B cell (primary cell): Measurements from ENCODE around the gene LMF2. TPM values are rescaled to one million over a fixed set of nuclear protein-coding genes. Genes with fewer than 3 reads are reported as not detected.
A peak's percentile ranks its signal among the peaks of the same experiment; 100 is the strongest.

ENCODE experiments used
- ATAC-seq: fragments of 200-7000 bp; cut with Tn5 transposase; one replicate; pipeline ENCODE4 v1.10.0; 2021; ENCODE audit warnings: low read depth, mild to moderate bottlenecking, moderate number of reproducible peaks, moderate library complexity
- CTCF ChIA-PET: fragments of 350-600 bp; sonication (Branson Sonifier 250); formaldehyde crosslinking; loops from one replicate; lab custom pipeline; 2021; ENCODE audit warnings: antibody characterized with exemption, inconsistent platforms; lab: Charles Lee
- POLR2A ChIA-PET: fragments of 350-600 bp; sonication (Branson Sonifier 250); formaldehyde crosslinking; loops from one replicate; lab custom pipeline; 2021; ENCODE audit warnings: antibody characterized with exemption; lab: Charles Lee
- DNase-seq: peaks from one replicate; pipeline ENCODE4 v3.0.0; 2013
- H2AFZ ChIP-seq: 2 replicates; pipeline ENCODE4 v1.6.1; 2012; ENCODE audit warnings: mild to moderate bottlenecking, low read depth, low read length; ENCODE audit not compliant: insufficient read depth, poor library complexity, severe bottlenecking
- H3K27ac ChIP-seq, 2 donors: 1 replicate in 1 of 2; 2 replicates in 1 of 2; pipeline ENCODE4 v1.5.1; 2012 to 2013; ENCODE audit warnings: low read length in 2 of 2, mild to moderate bottlenecking in 2 of 2, moderate library complexity in 1 of 2
- H3K27me3 ChIP-seq, 4 experiments: fragments of 200-600 bp in 1 of 4; sonication (generic) in 1 of 4; replicated peaks in 1 of 4; 1 replicate in 2 of 4; 2 replicates in 2 of 4; pipeline versions ENCODE4 v1.6.1 to v1.7.0; 2013 to 2016; ENCODE audit warnings: low read length in 3 of 4, mild to moderate bottlenecking in 2 of 4, mixed read lengths in 1 of 4, moderate library complexity in 1 of 4; ENCODE audit not compliant: insufficient read depth in 4 of 4, control insufficient read depth in 3 of 4; ENCODE audit errors: control extremely low read depth in 1 of 4
- H3K36me3 ChIP-seq, 2 experiments: replicated peaks in 1 of 2; 1 replicate in 1 of 2; 2 replicates in 1 of 2; pipeline versions ENCODE4 v1.6.1 to v1.7.1; 2013; ENCODE audit warnings: low read length in 1 of 2; ENCODE audit not compliant: insufficient read depth in 2 of 2, control insufficient read depth in 1 of 2; ENCODE audit errors: control extremely low read depth in 1 of 2, extremely low read depth in 1 of 2
- H3K4me1 ChIP-seq, 2 donors: fragments of 200-600 bp in 1 of 2; sonication (generic) in 1 of 2; 1 replicate in 1 of 2; 2 replicates in 1 of 2; pipeline versions ENCODE4 v1.5.1 to v1.6.1; 2013 to 2017; ENCODE audit warnings: low read length in 2 of 2; ENCODE audit not compliant: control insufficient read depth in 2 of 2, insufficient read depth in 2 of 2
- H3K4me2 ChIP-seq: replicated peaks from 2 replicates; pipeline ENCODE3; 2012; ENCODE audit warnings: mild to moderate bottlenecking, low read depth, low read length; ENCODE audit not compliant: poor library complexity, severe bottlenecking
- H3K4me3 ChIP-seq, 5 experiments: fragments of 200-600 bp in 1 of 5; sonication (generic) in 1 of 5; 1 replicate in 3 of 5; 2 replicates in 2 of 5; pipeline versions ENCODE4 v1.5.1 to v1.7.0; 2011 to 2016; ENCODE audit warnings: low read length in 4 of 5, mild to moderate bottlenecking in 4 of 5, low read depth in 2 of 5, control low read depth in 1 of 5, moderate library complexity in 1 of 5; ENCODE audit not compliant: insufficient read depth in 1 of 5; ENCODE audit errors: control extremely low read depth in 1 of 5, extremely low read depth in 1 of 5
- H3K79me2 ChIP-seq: fragments of 200-600 bp; sonication (generic); one replicate; pipeline ENCODE4 v1.6.0; 2016; ENCODE audit warnings: low read length; ENCODE audit not compliant: control insufficient read depth, insufficient read depth
- H3K9ac ChIP-seq: fragments of 200-600 bp; sonication (generic); 2 replicates; pipeline ENCODE4 v1.6.1; 2017; ENCODE audit warnings: mild to moderate bottlenecking, low read length, moderate library complexity
- H3K9me3 ChIP-seq, 3 donors: one replicate each; pipeline versions ENCODE4 v1.6.1 to v1.7.1; 2013; ENCODE audit warnings: low read length in 2 of 3; ENCODE audit not compliant: control insufficient read depth in 2 of 3, insufficient read depth in 1 of 3; ENCODE audit errors: control extremely low read depth in 1 of 3
- H4K20me1 ChIP-seq: 2 replicates; pipeline ENCODE4 v1.6.0; 2012; ENCODE audit warnings: mild to moderate bottlenecking, low read length; ENCODE audit not compliant: insufficient read depth, control insufficient read depth, poor library complexity, severe bottlenecking
- H3K27ac Mint-ChIP-seq: one replicate; pipeline ENCODE4 v1.8.0; 2021; ENCODE audit warnings: mixed read lengths
- H3K27me3 Mint-ChIP-seq: one replicate; pipeline ENCODE4 v1.8.0; 2021; ENCODE audit warnings: mixed read lengths
- H3K4me1 Mint-ChIP-seq: one replicate; pipeline ENCODE4 v1.8.0; 2021; ENCODE audit warnings: mixed read lengths
- H3K4me3 Mint-ChIP-seq: one replicate; pipeline ENCODE4 v1.8.0; 2021; ENCODE audit warnings: mixed read lengths
- H3K9me3 Mint-ChIP-seq: one replicate; pipeline ENCODE4 v1.8.0; 2022; ENCODE audit warnings: mixed read lengths; ENCODE audit not compliant: insufficient read depth
- CTCF ChIP-seq: fragments of 200-600 bp; IDR thresholded peaks from one replicate; pipeline ENCODE4 v1.8.0; 2022; ENCODE audit warnings: antibody characterized with exemption, mild to moderate bottlenecking
- EZH2 ChIP-seq: IDR thresholded peaks from 2 replicates; pipeline ENCODE4 v1.6.1; 2012; ENCODE audit warnings: borderline replicate concordance, low read depth, mild to moderate bottlenecking, moderate library complexity, low read length; ENCODE audit not compliant: insufficient read depth, poor library complexity, severe bottlenecking
- WGBS: methylation state at CpG from one replicate; pipeline ENCODE4 v1.1.5; 2013; ENCODE audit warnings: missing lambda C conversion rate; ENCODE audit not compliant: insufficient coverage; 5-methylcytosine and 5-hydroxymethylcytosine counted together
- intact Hi-C: fragments of 100-400 bp; cut with micrococcal nuclease; formaldehyde crosslinking; loops from one replicate; pipeline ENCODE4 v1.10.0; 2022
- polyA plus RNA-seq: library from polyadenylated mRNA; depleted of rRNA; stranded (reverse); fragments of >200 nt; gene quantifications from 2 replicates; pipeline ENCODE4 v1.2.3, GENCODE V29; 2012
- total RNA-seq, 2 donors: library from RNA; stranded (reverse); fragments of 120-200 nt in 1 of 2; gene quantifications; 1 replicate in 1 of 2; 2 replicates in 1 of 2; pipeline versions ENCODE4 v1.2.3 to v1.2.4, GENCODE V29; 2013 to 2022

Gene LMF2
- total and polyA plus RNA-seq, 2 donors (not counting 1 experiment from before 2014, with no cell fraction given) = 128 to 316 TPM

- ChIA-PET CTCF (interaction anchor here (0.7 to 5.8 kb wide), 7 partner anchors 10 to 547 kb away, joined by 3 to 71 read pairs (median 3); partner anchors contain the start of genes RABL2B and SCO2), POLR2A (interaction anchor here (0.6 to 1.9 kb wide), 6 partner anchors 16 to 91 kb away, joined by 3 to 35 read pairs (median 8); partner anchors contain the start of genes CHKB, SCO2 and TYMP)
- H3K79me2 ChIP-seq = peaks cover 68% of the 10 kb centered on the region
Measured at GRCh38 chr22:50508897-50509296, 1.4 kb upstream of the LMF2 start.

More at GRCh38 chr22:50508897-50509296, 1.4 kb upstream of the LMF2 start:
- 11% methylated on average over 1 of the region's 3 CpGs for WGBS
- Mint-ChIP-seq H3K4me3 (peak overlapping the region; percentile 90), H3K4me1 (peaks cover 28% of the 10 kb centered on the region), H3K9me3 (no peaks in the 10 kb centered on the region), H3K27me3 (no peaks in the 10 kb centered on the region), H3K27ac (peak overlapping the region; percentile 98)
- Histone ChIP-seq H3K9me3 (no peaks in the 10 kb centered on the region), H3K4me1 (peaks cover 19 to 29% of the 10 kb centered on the region in 2 donors), H2AFZ (peak overlapping the region; percentile 81), H4K20me1 (peaks cover 48% of the 10 kb centered on the region), H3K27ac (peak overlapping the region; percentile 88 to 92), H3K36me3 (peaks cover 0 to 23% of the 10 kb centered on the region in 2 experiments), H3K9ac (peak overlapping the region; percentile 86), H3K4me2 (peak overlapping the region; percentile 92), H3K4me3 (peak overlapping the region; percentile 65 to 88 (median 78)), H3K27me3 (no peaks in the 10 kb centered on the region)
- ATAC-seq (no peak), DNase-seq (no peak)
- TF ChIP-seq EZH2 = no peak
- no peak for TF ChIP-seq CTCF
- intact Hi-C loops = loop anchor here (1.0 to 5.0 kb wide), 6 partner anchors 16 to 167 kb away; partner anchors contain the start of genes CHKB, KLHDC7B, PPP6R2 and SCO2
